ENCODE results near the gene GLRA1.

GLRA1 gene

GRCh38 chr5:151924564-151925301, at the start of gene GLRA1:
Gene GLRA1, minus strand, starts transcription at chr5:151924851. Its CDS starts 302 bp downstream, at chr5:151924549.
- no peak for DNase-seq (ENCODE audit: low spot score)

GRCh38 chr5:151970885-151971284, 46.2 kb upstream of the GLRA1 start:
- DNase-seq (ENCODE audit: low spot score), result no peak

DNA sequence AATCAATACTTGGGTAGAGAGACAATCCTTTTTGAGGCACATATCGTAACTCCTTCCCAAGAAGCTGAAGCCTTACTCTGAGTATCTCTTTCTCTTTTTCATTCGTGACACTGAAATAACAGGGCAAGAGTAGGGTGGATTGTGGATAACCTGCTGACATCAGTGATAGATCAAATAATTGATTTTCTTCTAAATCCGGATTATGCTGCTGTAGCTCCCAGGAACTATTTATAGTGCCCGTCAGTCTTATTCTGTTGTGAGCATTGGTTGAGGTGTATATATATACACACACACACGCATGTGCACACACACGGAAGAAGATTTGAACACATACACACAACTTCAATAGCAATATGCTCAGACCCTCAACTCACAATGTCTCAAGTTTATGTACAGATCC, 43.2 kb upstream of the GLRA1 start:
- DNase-seq (ENCODE audit: low spot score), result no peak

DNA sequence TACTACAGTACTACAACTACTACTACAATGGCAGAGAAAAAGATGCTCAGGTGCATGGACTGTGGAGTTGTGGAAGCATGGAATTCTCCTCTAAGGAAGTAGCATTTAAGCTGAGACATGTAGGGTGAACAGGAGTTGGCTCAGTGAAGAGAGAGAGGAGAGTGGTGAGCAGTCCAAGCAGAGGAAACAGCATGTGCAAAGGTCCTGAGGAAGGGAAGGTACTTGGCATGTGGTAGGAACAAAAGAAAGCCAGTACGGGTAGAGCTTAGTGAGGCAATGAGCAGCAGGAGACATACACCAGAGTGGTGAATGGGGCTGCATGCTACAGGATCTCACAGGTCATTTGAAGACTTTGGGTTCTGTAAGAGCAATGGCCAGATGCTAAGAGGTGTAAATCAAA, 41.4 kb upstream of the GLRA1 start:
- DNase-seq (ENCODE audit: low spot score), result no peak

DNA sequence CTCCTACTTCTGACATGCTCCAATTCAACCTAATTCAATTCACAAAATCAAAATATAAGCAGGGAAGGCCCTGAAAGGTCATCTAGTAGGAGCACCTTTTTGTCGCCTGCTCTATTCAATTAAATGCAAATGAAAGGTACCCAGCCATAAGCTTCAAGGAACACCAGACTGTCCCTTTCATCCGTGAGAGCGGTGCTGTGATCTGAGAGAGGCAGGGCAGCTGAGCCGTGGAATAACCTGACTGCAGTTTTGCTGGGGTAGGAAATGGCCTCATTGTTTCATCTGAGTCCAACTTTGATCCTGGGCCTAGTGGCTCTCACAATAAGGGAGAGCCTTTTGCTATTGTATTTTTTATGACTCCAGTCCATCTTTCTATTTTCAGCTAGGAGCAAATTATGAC, 39.8 kb upstream of the GLRA1 start:
- no peak for DNase-seq (ENCODE audit: low spot score)

DNA sequence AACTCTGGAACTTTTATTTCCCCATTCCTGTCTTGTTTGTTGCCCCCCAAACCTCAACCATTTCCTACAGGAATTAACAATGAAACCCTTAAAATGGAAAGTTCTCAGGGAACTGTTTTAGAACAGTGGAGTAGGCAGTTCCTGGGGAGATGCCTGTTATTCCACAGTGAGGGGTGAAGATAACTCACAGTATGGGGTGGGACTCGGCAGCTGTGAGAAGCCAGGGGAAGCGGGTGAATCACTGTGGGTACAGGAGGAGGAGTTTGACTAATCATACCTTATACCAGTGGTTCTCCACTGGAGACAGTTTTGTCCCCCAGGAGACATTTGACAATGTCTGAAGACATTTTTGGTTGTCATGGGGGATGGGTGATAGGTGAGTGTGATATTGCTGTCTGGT, 36.9 kb upstream of the GLRA1 start:
- DNase-seq (ENCODE audit: low spot score), result no peak

- DNase-seq (ENCODE audit: low spot score), result no peak
Observed at GRCh38 chr5:151958111-151958510, 33.5 kb upstream of the GLRA1 start.

DNA sequence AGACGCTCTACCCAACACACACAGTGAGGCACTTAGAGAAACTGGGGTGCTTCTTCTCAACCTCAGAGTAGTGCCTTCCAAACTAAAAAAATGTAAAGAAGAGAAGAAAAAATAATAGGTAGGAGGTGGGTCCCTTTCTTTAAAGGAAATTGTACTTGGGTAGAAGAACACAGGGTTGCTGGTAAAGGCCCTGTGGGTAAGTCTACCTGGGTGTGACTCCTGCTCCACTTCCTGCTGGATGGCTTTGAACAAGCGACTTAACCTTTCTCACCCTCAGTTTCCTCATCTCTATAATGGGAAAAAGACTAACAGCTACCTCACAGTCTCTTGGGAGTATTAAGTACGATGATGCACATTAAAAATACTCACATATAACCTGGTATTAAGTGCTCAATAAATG, 32.1 kb upstream of the GLRA1 start:
- DNase-seq (ENCODE audit: low spot score), result no peak

DNA sequence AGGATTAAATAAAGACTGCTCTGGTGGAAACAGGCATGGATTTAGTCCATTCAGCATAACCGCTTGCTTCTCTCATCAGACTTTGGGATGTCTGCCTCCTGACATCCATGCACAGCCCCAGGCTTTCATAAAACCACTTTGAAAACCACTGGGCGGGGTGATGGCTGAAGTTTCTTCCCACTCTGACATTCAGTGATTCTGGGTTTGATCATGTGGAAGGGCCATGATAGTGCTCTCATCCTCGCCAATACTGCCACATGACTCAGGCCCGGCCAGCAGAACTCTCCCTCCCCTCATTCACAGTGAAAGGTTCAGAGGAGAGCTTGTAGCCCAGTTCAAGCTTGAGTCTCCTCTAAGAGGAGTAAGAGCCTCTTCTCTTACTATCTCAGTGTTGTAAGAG, 29.6 kb upstream of the GLRA1 start:
- DNase-seq (ENCODE audit: low spot score), result no peak

GRCh38 chr5:151953833-151954232, 29.2 kb upstream of the GLRA1 start:
- DNase-seq (ENCODE audit: low spot score), result no peak

- no peak for DNase-seq (ENCODE audit: low spot score)
Observed at GRCh38 chr5:151952238-151952637, 27.6 kb upstream of the GLRA1 start.

DNA sequence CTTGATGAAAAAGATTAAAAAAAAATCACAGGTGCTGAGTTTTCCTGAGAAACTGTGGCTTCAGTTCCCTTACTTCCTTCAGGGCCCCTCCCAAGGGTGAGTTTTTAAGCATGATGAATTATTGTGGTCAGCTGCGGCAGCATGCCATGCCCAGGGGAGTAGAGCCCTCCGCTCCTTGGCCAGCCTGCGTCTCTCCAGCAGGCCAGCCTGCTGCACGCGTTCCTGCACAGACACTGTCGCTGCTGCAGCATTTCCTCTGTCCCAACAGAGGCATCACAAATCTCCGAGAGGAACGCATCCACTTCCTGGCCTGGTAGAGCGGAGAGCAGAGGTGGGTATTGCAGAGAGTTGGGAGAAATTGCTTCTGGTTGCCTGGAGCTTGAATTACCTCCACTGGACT, 26.1 kb upstream of the GLRA1 start:
- no peak for DNase-seq (ENCODE audit: low spot score)

GRCh38 chr5:151949701-151950308, 25.2 kb upstream of the GLRA1 start:
- no peak for DNase-seq (ENCODE audit: low spot score)

GRCh38 chr5:151949113-151949512, 24.5 kb upstream of the GLRA1 start:
- DNase-seq (ENCODE audit: low spot score), result no peak

GRCh38 chr5:151947931-151948608, 23.4 kb upstream of the GLRA1 start:
- DNase-seq (ENCODE audit: low spot score), result no peak

DNA sequence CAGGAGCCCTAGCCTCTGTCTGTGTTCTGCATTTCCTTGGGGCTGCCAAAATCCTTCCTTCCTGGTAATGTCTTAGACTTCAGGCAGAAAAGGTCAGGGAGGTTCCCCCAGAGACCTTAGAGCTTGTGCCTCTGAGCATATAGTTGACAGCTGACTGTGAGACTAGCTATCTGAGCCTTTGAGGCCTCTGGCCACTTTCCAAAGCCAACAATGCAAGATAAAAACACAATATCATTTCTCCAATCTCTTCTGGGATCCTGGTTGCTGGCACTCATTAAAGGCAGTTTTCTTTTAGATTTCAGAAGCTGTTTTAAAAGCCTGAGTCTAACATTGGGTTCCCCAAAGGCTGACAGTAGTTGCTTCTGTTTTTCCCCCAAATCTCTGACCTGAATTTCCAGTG, 13.2 kb upstream of the GLRA1 start:
- DNase-seq (ENCODE audit: low spot score), result no peak

GRCh38 chr5:151935135-151935695, 10.6 kb upstream of the GLRA1 start:
- no peak for DNase-seq (ENCODE audit: low spot score)

DNA sequence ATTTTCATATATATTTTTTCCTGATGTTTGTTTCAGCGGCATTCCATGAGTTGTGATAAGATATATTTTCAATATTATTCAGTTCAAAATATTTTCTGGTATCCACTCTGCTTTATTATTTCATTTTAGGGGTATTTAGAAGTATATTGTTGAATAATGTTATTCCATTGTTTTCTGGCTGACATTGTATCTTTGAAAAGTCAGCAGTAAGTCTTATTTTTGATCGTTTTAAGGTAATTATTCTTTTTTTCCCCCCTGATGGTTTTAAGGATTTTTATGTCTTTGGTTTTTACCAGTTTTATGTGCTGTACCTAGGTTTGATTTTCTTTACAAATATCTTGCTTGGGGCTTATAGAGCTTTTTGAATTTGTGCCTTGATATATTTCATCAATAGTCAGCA, 6.6 kb upstream of the GLRA1 start:
- no peak for DNase-seq (ENCODE audit: low spot score)

- DNase-seq (ENCODE audit: low spot score), result no peak
Observed at GRCh38 chr5:151926188-151926587, 1.5 kb upstream of the GLRA1 start.

DNA sequence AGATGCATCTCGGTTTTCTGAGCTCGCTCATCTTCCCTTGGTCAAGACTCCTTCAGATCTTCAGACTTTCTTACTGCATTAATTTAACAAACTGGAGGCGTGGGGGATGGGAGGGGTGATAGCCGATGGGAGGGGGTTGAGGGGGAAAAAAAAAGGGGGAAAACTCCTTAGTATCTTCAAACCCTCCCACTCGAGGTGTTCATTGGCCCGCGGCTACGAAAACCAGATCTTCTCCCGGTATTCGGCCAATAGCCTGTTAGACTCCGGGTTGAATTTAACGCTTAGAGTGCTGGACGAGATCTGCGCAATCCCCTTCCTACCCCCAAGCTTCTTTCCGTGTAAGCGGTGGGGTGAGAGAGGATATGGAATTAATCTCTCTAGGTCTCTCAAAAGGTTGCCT, 689 bp upstream of the GLRA1 start:
- no peak for DNase-seq (ENCODE audit: low spot score)

DNA sequence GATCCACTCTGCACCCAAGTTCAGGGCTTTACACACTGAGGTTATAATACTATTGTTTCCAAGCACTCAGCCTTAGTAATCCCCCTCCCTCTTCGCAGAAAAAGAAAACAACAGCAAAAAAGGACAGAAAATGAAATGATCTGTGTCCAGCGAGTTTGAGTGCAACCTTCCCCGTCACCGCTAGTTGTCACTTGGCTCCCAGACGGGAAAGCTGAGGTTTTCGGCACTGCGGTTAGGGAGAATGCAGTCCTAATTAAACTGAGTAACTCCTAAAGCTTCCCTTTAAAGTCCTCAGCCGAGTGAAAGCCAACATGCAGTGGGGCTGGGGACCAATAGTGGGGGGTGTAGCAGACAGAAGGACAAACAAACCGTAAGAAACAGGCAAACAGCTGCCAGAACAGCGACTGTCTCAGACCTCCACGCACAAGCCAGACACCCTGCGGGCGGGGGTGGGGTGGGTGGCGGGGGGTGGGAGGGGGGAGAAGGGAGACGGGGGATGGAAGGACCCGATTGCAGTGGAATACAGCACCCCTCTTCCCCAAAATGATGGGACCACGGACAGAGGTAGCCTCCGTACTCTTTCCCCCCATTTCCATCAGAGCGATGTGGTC, 680 bp downstream of the GLRA1 start:
- DNase-seq (ENCODE audit: low spot score), result no peak

GRCh38 chr5:151921916-151922315, 2.7 kb downstream of the GLRA1 start:
- DNase-seq (ENCODE audit: low spot score), result no peak

GRCh38 chr5:151917904-151918303, 6.7 kb downstream of the GLRA1 start:
- no peak for DNase-seq (ENCODE audit: low spot score)

Measured in hematopoietic multipotent progenitor cell treated with erythropoietin and hydrocortisone succinate and interleukin-3 and kit ligand, for 15 days (in vitro differentiated cells).